ENCODE measurements around the gene BCOR.

Gene BCOR

DNA sequence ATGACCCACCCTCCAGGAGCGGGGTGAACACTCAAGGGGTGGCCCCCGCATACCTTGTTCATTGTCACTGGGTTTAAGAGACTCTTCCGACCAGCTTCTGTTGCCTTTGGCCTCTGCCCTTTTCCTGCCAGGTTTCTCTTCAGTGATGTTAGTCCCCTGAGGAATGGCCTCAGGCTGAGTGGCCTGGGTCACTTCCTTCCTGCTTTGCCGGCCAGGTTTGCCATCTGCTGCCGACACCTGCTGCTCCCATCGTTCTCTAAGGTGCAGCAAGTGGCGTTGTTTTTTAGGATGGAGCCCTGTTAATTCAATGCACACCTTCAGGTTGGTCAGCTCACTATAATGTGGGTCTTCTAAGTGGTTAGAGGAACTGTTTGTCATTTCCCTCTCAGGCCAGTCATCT lies 34.2 kb downstream of the BCOR start:
- DNase-seq (ENCODE audit: low spot score) = no peak

DNA sequence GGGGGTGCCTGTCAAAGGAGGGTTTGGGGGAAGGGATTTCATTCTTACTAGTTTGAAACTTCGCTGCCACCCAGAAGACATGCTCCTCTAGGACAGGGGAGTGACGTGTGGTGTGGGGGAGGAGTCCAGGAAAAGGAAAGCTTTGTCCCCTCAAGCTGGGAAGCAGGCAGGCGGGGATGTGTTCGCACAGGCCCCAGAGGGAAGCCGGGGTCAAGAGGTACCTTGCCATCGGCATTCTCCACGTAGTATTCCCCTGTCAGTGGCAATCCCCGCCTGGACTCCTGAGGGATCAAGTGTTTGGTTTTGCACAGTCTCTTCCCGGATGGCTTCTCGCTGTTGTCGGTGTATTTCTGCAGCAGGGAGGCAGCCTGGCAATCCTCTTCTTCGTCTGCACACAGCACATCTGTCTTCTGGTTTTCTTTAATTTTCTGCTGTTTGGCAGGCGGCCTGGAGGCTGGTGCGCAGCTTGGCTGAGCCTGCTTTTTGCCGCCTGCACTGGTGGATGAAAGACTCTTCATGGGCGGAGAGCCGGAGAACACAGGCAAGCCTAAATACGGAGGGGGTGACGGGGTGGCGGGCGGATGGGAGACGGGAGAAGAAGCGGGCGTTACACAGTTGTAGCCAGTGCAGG lies 35.1 kb downstream of the BCOR start:
- DNase-seq (ENCODE audit: low spot score) = no peak

DNA sequence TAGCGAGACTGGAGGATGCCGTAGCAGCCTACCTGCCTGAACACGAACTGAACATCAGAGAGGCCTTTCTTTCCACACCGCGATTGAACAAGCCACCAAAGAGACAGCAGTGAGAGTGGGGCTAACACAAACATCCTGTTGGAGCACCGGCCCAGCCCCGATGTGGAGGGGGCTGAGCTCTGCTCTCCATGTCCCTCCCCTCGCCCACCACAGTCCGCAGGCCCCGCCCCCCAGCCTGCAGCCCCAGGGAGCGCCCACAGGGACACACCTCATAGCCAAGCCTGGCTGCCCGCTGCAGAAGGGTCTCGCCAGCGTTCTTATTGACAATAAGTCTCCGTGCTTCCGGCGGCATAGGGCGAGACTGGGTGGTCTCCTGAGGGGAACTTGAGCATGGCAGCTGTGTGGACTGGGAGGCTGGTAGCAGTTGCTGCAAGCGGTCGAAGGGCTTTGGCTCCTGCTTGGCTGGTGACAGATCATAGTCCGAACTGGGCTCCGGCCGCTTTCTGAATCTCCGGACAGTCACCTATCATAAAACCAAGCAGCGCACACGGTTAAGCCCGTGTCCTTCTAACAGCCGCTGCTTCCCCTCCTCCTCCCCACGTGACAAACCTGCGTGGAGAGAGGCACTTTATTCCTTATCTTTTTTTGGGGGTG lies 35.8 kb downstream of the BCOR start:
- DNase-seq (ENCODE audit: low spot score) = no peak

DNA sequence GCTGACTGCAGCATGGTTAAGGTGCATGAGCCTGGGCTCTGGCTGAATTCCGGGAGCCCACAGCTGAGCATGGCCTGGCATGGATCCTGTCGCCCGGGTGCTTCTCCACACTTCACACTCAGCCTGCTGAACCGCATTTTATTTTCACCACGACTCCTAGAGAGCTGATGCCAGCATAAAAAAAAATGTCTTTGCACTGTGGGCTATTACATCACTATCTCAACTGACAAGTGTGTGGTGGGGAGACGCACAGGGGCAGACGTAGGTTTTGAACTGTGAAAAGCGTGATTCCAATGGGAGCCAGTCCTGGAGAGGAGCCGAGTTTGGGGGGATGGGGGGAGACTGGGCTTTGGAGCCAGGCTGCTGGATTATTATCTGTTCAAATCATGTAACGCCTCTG lies 36.8 kb downstream of the BCOR start:
- no peak for DNase-seq (ENCODE audit: low spot score)

DNA sequence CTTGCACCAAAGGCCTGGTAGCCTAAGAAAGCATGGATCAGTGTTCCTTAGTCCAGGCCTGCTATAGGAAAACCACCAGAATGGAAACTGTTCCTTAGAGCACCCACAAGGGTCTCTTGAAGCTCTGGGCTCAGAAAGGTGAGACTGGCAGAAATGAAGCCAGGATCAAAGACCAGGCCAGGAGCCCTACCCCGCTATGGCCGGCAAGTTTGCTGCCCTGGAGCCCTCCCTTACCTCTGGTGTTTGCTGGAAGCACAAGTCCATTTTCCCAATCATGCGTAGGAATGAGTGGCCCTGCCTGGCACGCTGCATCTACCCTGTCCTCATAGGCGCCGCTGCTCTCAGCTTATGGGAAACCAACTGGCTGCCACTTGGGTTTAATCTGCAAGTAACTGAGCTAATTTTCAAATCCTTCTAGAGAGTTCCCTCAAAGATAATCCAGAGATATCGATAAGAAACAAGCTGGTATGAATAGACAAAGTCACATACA lies 37.4 kb downstream of the BCOR start:
- DNase-seq (ENCODE audit: low spot score) = no peak

DNA sequence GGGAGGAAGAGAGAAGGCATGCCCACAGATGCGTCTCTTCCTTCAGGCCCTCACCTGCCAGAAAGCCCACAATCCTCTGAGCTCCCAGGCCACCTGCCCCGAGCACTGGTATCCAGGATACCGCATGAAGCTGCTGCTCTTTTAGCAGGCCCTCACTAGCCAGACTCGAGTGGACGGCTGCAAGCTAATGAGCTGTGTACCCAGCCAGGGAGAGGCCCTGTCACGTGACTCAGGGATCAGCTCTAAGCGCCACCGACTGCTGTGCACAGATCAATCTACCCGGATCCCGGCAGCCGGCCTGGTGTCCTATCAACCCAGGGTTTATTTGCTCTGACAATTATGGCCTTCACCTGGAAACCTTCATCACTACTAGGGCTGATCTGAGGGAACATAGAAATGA lies 39.0 kb downstream of the BCOR start:
- no peak for DNase-seq (ENCODE audit: low spot score)

DNA sequence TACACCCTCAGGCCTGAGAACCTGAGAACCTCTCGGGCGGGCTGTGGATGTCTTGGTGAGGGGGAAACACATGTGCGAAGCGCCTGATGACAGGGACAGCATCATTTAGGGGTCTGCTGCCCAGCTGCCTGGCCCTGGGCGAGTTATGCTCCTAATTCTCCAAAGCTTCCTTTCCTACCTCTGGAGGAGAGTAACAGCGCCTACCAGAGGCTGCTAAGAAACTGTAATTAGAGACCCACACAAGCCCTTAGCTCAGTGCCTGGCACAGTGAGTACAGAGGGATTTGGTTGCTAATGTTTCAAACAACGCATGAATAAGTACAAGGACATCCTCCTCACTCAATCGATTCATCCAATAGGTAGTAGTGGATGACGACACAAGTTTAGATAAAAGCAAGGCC lies 40.4 kb downstream of the BCOR start:
- DNase-seq (ENCODE audit: low spot score) = no peak

DNA sequence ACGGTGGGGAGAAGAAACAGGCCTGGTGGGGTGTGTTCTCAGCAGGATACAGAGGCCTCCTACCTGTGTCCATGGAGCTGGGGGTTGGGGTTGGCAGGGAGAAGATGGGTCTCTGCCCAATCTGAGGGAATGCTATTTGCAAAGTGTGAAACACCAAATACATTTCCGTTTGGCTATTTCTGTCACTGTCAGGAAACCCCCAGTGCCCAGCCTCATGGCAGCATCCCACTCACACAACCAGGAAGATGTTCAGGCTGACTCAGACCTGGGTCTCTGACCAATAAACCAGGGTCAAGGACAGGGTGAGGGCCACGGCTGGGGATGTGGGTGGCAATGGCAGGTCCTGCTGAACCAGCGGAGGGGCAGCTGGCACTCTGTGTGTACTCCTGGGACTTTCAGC lies 41.3 kb downstream of the BCOR start:
- no peak for DNase-seq (ENCODE audit: low spot score)

DNA sequence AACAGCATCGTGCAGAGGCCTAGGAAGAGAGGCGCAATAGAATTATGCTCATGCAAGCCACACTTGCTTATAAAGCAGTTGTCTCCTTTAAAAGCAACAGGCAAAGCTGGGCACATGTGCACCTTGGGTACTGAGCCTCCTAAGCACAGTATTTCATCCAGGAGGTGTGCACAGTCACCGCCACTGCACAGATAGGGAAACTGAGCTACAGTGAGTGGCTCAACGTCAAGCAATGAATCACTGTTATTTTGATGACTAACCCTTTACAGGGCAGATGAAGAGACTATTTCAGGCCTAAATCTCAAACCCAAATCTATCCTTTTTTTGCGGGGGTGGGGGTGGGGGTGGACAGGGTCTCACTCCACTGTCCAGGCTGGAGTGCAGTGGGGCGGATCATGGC lies 42.3 kb downstream of the BCOR start:
- no peak for DNase-seq (ENCODE audit: low spot score)

DNA sequence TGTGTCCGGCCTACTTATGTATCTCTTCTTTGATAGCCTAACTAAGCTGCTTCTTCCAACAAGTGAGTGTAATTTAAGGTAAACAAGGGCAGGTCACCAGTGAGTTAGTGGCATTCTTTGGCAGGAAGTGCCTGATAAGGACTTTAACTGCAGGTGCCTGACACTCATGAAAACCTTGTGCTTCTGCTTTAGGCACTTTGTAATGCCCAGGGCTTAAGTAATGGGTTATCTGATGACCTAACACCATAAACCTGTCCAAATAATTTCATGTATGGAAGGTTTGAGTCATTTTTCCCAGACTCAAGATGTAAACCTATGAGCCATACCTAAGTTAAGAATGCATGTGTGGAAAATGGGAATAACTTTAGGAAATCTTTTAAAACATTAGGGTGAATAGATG lies 43.0 kb downstream of the BCOR start:
- DNase-seq (ENCODE audit: low spot score) = no peak

DNA sequence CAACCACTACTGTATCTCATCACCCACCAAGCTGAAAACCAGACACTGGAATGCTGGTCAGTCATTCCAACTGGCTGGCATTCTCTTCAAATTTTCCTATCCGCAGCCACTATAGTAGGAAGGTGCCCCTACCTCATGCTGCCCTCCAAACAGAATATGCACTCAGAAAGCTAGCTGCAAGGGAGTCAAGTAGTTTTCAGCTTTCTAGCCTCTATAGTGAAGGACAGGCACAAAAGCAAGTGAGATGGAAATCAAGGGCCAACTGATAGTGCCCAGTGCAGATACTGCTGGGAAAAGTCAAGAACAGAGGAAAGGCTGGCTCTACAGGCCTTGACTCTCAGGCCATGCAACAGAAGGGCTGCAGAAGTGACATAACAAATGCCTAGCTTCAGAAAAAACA lies 47.2 kb downstream of the BCOR start:
- DNase-seq (ENCODE audit: low spot score) = no peak

DNA sequence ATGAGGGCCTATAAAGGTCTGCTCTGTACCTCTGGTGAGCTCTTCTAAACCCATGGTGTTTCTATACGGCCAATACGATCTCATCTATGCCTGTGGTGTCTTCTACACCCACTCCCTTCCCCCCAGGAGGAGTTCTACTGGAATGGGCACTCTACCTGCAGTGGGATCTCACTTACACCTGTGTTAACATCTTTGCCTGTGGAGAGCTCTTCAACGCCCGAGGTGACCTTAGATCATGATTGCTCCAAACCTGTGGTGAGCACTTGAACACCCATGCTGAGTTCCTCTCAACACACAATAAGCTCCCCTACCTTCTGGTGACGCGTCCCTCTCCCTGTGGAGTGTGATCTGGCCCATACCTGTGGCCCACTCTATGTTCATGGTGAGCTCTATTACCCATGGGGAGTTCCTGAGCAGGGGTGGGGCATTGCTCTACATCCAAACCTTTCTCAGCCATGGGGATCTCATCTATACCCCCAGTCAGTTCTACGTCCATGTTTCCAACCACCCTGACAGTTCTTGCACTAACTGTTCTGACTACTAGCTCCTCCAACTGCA lies 48.6 kb downstream of the BCOR start:
- DNase-seq (ENCODE audit: low spot score) = no peak

DNA sequence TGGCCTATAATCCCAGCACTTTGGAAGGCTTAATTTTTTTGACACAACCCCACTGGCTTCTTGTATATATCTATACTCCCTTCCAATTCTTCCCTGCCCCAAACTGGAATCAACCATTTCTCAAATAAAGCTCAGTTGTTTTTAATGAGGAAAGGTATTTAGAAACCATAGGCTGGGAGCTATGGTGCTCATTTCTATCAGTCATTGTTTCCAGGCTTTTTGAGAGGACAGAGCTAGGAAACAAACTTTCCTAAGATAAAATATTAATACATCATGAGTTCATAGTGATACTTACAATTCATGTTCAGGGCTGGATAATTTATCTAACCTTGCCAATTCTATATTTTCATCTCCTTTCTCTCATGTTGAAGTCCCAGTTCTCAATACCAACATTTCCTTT lies 50.3 kb downstream of the BCOR start:
- DNase-seq (ENCODE audit: low spot score) = no peak

DNA sequence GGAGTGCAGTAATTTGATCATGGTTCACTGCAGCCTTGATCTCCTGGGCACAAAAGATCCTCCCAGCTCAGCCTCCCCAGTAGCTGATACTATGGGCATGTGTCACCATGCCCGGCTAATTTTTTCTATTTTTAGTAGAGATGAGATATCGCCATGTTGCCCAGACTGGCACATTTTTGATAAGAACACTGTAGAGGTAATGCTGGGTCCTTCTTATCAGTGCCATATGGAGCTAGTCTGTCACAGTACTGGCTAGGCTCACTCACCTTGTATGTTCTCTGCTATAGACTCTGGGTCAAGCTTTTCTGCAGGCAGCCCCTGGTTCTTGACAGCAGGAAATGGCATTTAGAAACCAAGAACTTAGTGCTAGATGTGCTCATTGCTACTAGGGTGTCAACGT lies 53.9 kb downstream of the BCOR start:
- no peak for DNase-seq (ENCODE audit: low spot score)

DNA sequence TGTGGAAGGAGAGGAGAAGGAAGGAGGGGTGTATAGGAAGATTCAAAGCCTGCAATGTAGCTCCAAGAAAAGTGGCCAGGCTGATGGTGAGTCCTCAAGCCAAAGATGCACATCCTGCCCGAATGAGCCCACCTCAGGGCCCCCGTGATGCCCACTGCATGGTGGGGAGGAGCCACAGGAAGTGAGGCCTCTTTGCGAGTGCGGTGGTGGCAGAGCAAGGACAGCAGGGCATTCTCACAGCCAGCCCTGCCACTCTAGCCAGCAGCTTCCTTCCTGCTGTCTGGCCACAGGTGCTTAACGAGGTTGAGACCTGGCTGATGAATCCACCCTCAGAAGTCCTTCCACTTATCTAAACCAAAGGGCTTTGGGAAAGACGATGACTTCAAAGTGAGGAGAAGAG lies 55.8 kb downstream of the BCOR start:
- DNase-seq (ENCODE audit: low spot score) = no peak

DNA sequence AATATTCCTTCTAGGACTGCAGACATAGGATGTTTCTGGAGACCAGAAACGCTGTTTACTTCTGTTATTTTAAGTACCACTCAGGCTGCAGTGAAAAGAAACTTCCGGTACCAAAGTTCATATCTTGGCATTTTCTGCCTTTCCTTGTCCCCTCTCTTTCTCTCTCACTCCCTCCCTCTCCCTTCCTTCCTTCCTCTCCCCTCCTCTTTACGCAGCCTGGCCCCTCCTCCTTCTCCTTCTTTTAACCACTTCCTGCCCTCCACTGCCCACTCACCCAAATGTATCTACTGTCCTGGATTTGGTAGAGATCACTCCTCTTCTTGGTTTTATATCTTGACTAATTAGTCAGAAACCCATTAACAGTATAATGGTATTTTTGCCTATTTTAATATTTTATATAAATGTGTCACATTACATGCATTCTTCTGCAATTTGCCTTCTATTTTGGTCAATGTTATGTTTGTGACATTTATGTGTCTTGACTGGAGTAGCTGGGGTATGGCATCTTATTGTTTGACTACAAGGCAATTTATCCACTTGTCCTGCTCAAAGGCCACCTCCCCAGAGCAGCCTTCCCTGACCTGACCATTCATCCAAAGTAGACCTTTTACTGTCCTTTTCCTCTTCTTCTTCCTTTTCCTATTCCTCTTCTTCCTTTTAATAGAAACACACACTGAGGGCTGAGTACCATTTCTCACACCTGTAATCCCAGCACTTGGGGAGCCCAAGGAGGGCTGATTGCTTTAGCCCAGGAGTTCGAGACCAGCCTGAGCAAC lies 56.9 kb downstream of the BCOR start:
- DNase-seq (ENCODE audit: low spot score) = no peak

DNA sequence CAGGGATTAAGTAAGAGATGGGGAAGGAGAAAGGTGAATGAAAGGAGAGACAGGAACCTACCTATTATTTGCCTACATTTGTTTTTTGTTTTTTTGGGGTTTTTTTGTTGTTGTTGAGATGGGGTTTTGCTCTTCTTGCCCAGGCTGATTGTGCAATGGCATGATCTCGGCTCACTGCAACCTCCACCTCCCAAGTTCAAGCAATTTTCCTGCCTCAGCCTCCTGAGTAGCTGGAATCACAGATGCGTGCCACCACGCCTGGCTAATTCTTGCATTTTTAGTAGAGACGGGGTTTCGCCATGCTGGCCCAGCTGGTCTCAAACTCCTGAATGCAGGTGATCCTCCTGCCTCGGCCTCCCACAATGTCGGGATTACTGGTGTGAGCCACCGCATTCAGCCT lies 57.9 kb downstream of the BCOR start:
- no peak for DNase-seq (ENCODE audit: low spot score)

DNA sequence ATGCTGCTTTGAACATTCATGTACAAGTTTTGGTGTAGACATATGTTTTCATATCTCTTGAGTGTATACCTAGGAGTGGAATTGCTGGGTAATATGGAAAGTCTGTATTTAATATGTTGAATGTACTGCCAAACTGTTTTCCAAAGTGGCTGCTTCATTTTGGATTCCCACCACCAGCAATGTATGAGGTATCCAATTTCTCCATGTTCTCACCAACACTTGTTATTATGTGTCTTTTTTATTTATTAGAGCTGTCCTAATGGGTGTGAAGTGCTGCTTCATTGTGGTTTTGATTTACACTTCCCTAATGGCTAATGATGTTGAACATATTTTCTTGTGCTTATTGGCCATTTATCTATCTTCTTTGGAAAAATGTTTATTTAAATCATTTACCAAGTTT lies 60.4 kb downstream of the BCOR start:
- no peak for DNase-seq (ENCODE audit: low spot score)

DNA sequence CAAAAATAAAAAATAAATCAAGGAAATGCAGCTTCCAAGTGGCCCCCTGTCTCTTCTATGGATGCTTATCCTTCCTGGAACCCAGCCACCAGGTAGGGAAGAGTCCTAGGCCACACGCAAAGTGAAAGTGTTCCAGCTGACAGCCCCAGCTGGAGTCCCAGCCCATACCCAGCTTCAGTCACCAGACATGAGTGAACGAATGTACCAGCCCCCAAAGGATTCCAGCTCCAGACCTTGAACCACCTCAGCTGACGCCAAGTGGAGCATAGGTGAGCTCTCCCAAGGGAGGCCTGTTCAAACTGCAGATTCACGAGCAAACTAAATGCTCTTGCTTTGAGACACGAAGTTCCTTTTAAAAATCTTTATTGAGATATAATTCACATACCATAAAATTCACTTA lies 62.0 kb downstream of the BCOR start:
- DNase-seq (ENCODE audit: low spot score) = no peak

DNA sequence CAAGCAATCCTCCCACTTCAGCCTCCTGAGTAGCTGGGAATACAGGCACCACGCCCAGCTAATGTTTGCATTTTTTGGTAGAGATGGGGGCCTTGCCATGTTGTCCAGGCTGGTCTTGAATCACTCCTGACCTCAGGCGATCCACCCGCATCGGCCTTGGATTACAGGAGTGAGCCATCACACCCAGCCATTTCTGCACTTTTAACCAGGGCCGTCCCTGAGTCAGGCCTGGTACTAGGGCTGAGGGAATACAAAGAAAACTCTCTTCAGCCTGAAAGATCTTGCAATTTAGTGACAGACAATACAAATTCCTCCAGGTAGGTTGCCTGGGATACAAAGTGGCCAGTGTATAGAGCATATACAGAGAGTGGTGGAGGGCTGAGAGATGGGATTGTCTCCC lies 65.8 kb downstream of the BCOR start:
- DNase-seq (ENCODE audit: low spot score) = no peak

DNA sequence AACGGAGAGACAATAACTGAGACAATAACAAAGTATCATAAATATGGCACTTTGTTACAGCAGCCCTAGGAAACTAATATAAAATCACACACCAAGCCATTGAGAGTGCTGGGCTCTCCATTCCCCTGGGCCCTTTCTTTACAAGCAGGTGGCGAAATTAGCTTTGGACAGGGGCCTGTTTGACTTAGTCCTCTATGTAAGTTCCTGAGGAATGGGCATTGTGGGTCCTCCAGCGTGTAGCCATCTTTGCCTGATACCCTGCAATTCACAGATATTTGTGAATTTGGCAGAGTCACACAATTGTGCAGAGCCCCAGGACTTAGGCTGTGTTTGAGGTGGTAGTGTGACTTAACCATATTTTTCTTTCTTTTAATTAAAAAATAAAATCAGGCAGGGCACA lies 67.6 kb downstream of the BCOR start:
- no peak for DNase-seq (ENCODE audit: low spot score)

DNA sequence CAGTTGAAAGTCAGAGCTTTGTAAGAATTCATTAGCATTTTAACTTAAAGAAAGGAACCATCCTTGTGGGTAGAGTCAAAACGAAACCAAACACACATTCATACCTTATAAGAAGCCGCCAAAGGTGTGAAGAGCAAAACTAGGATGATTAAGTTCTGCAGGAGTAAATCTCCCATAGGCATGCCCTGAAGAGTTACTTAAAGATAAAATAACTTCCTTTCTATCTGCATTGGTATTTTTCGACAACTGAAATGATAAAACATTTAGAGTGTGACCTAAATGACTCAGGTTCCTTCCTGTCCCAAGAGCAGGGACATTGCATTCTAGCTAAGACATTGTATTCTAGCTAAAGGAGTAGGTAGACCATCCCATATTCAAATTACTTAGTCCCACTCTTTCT lies 75.3 kb downstream of the BCOR start:
- DNase-seq (ENCODE audit: low spot score) = no peak

DNA sequence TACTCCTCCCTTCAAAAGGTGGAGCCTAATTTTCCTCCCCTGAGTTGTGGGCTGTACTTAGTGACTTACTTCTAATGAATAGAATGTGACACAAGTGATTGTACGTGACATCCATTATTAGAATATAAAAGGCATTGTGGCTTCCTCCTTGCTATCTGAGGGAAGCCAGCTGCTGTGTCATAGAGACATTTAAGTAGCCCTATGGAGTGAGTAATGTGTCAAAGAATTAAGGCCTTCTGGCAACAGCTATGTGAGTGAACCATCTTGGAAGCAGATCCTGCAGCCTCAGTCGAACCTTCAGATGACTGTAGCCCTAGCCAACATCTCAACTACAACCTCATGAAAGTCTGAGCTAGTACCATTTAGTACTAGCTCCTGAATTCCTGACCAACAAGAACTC lies 76.1 kb downstream of the BCOR start:
- DNase-seq (ENCODE audit: low spot score) = no peak

Data from LoVo (cell line).